Measurements from ENCODE around the gene CCDC40.

DNA sequence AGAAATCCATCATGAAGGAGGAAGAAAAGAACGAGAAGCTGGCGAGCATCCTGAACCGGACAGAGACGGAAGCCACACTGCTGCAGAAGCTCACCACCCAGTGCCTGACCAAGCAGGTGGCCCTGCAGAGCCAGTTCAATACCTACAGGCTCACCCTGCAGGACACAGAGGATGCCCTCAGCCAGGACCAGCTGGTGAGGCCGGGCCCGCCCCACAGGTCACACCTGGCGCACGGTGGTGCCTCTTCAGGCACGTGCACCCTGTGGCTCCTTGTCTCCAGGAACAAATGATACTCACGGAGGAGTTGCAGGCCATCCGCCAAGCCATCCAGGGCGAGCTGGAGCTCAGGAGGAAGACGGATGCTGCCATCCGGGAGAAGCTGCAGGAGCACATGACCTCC is 45.2 kb downstream of the CCDC40 start:
- TF ChIP-seq EZH2 (IDR thresholded peaks at IDR 0.05; ENCODE audit: low read length, unreplicated experiment) = no peak
- TF ChIP-seq, protein P1, sequence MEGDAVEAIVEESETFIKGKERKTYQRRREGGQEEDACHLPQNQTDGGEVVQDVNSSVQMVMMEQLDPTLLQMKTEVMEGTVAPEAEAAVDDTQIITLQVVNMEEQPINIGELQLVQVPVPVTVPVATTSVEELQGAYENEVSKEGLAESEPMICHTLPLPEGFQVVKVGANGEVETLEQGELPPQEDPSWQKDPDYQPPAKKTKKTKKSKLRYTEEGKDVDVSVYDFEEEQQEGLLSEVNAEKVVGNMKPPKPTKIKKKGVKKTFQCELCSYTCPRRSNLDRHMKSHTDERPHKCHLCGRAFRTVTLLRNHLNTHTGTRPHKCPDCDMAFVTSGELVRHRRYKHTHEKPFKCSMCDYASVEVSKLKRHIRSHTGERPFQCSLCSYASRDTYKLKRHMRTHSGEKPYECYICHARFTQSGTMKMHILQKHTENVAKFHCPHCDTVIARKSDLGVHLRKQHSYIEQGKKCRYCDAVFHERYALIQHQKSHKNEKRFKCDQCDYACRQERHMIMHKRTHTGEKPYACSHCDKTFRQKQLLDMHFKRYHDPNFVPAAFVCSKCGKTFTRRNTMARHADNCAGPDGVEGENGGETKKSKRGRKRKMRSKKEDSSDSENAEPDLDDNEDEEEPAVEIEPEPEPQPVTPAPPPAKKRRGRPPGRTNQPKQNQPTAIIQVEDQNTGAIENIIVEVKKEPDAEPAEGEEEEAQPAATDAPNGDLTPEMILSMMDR (conservative IDR thresholded peaks at IDR 0.05; ENCODE audit: low read depth, low read length) = no peak
- TF ChIP-seq EZH2phosphoT487 (IDR thresholded peaks at IDR 0.05; ENCODE audit: borderline replicate concordance, low read length) = no peak
